HG03066 (cell line): Measurements from ENCODE around the gene KRTAP4-3.
"Not testable (repeated sequence)": the region's sequence is repeated elsewhere in the genome, so short reads cannot be mapped to it uniquely, and the experiment has no call there.

Source experiments
- ATAC-seq: cut with Tn5 transposase; IDR thresholded peaks from one replicate; pipeline ENCODE4 v1.9.1; 2021; ENCODE audit warnings: low read depth; ENCODE audit not compliant: unreplicated experiment

The KRTAP4-3 gene

DNA sequence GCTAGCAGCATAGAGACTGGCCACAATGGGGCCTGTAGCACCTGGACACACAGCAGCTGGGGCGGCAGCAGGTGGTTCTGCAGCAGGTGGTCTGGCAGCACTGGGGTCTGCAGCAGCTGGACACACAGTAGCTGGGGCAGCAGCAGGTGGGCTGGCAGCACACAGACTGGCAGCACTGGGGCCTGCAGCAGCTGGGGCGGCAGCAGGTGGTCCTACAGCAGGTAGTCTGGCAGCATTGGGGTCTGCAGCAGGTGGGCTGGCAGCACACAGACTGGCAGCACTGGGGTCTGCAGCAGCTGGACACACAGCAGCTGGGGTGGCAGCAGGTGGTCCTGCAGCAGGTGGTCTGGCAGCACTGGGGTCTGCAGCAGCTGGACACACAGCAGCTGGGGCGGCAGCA is 7.8 kb downstream of the KRTAP4-3 start:
- ATAC-seq = not testable (repeated sequence)

DNA sequence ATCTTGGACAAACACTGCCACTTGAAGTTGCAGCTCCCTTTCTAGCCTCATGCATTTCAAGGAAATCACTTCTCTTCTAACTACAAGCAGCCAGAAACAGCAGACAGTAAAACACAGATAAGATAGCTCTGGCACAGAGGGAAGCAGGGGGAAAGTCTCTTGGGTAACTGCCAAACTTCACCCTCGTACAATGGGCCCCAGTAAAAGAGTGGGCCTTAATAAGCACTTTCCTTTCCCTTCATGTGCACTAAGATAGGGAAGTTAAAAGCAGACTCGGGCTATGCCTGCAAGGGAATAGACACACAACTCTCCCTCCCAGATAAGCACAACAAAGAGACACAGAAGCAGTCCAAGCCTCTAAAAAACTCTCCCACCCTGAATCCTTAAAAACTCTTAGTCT is 14.2 kb downstream of the KRTAP4-3 start:
- no peak for ATAC-seq

DNA sequence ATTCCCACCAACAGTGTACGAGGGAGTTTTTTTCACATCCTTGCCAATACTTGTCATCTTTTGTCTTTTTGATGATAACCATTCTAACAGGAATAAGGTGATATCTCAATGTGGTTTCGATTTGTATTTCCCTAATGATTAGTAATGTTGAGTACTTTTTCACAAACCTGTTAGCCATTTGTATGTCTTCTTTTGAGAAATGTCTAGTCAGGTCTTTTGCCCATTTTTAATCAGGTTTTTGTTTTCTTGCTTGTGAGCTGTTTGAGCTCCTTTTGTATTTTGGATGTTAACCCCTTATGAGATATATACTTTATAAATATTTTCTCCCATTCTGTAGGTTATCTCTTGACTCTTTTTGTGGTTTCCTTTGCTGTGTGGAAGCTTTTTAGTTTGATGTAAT is 16.5 kb downstream of the KRTAP4-3 start:
- no peak for ATAC-seq

DNA sequence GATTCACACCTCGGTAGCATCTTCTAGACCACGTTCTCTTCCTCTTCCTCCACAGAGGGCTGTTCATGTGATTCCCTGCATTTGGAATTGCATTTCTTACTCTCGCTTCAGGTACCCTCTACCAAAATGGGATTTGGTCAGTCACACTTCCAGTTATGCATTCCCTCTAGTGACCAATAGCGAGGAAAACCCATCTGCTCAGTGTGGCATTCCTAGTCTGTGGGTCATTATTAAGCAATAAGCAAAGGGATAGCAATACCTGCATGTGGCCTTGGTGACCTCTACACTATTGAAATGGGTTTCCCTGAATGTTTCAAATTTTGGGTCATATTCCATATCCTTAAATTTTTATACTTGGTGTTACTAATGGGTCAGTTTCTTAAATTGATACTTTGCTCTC is 18.0 kb downstream of the KRTAP4-3 start:
- ATAC-seq = no peak

DNA sequence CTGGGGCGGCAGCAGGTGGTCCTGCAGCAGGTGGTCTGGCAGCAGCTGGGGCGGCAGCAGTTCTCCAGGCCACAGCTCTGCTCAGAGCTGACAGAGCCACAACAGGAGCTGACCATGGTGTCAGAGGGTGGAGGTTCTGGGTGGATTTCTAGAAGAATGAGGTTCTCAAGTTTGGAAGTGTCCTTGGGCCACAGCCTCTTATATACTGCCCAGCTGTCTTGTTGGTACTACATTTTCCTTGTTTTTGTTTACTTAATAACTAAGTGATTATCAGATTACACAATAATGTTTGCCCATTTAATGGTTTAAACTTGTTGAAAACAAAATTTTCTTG is 18.4 kb downstream of the KRTAP4-3 start, which contains the start of gene KRTAP4-5:
Gene KRTAP4-5 (minus strand): TSS at position 174 of the 334 bp plus-strand sequence. CDS start 58 bp downstream, at position 116.
- ATAC-seq = no peak

DNA sequence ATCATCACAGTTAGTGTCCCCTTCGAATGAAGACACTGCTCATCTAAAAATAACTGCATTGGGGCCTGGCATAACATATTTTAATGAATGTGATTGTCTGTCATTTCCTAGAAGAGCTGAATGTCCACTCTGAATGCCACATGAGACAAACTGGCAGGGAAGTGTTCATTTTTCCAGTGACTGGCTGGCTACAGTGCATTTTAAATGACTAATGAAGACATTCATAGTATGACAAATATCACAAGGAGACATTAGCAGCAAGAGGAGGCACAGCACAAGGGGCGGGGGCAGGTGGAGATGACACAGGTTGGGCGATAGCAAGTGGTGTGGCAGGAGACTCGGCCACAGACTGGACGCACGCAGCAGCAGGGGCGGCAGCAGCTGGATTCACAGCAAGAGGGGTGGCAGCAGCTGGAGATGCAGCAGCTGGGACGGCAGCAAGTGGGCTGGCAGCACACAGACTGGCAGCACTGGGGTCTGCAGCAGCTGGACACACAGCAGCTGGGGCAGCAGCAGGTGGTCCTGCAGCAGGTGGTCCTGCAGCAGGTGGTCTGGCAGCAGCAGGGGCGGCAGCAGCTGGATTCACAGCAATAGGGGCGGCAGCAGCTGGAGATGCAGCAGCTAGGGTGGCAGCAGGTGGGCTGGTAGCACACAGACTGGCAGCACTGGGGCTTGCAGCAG is 18.9 kb downstream of the KRTAP4-3 start:
- not testable (repeated sequence) for ATAC-seq

DNA sequence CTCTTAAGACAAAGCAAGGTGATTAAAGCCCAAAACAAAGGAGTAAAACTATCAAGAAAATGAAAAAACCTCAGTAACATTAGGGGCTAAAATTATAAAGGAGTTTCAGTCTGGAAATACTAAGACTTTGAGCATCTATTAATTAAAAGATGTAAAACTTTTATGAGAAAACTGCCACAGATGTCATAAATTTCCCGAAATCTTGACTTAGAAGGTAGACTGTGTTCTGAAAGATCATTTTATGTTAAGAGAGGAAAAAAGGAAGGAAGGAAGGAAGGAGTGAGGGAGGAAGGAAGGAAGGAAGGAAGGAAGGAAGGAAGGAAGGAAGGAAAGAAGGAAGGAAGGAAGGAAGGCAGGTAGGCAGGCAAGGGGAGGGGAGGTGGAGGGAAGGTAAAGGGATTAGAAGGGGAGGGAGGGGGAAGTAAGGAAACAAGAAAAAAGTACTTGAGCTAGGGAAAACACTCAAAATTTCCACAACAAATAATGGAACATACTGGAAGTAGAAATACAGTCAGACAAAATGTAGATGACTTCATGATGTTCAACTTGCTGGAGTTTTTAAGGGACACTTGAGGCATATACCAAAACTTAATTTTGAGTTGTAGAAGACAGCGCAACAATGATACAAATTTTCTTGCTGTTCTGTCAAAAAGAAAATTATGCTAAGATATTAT is 20.4 kb downstream of the KRTAP4-3 start:
- ATAC-seq = no peak

DNA sequence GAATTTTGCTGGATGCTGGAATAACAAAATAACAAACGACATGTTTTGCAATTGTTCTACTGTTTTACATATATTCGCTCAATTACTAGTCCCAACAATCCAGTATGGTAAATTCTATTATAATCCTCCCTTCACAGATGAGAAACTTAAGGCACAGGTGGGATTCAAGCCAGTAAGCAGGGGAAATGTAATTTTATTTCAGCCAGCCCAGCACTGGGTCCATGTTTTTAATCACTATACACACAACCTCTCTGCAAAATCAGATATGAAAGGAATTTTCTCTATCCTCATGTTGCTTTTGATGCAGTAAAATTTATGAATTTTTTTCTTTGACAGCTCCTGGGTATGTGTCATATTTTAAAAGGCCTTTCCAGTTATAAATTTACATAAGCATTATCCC is 22.8 kb downstream of the KRTAP4-3 start:
- ATAC-seq = no peak

DNA sequence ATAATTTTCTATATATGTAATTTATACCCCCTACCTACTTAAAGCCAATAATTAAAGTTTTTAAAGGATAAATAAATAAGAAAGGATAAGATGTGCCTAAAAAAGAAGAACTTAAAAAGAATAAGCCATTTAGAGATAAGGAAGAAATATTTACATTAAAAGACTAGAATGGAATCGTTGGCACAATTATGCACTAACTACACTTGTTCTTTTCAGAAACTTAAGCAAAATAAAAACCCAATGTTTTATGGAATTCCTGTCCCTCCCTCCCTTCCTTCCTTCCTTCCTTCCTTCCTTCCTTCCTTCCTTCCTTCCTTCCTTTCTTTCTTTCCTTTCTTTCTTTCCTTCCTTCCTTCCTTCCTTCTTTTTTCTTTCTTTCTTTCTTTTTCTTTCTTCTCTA is 23.2 kb downstream of the KRTAP4-3 start:
- no peak for ATAC-seq

DNA sequence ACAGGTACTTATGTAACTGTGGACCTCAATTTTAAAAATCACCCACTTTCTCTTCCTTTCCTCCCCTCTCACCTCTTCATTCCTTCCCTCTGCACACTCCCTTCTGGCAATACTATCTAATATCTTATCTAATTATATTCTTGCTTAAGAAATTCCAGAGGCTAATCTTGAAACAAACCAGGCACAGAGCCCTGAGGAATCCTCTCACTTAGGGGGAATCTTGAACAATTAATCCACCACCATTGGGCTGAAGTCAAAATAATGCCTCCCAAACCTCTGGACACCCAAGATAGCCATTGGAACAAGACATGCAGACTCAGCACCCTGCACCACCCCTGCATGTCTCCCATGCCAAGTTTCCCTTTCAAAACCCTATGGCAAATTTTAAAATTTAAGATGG is 26.7 kb downstream of the KRTAP4-3 start:
- ATAC-seq = no peak

DNA sequence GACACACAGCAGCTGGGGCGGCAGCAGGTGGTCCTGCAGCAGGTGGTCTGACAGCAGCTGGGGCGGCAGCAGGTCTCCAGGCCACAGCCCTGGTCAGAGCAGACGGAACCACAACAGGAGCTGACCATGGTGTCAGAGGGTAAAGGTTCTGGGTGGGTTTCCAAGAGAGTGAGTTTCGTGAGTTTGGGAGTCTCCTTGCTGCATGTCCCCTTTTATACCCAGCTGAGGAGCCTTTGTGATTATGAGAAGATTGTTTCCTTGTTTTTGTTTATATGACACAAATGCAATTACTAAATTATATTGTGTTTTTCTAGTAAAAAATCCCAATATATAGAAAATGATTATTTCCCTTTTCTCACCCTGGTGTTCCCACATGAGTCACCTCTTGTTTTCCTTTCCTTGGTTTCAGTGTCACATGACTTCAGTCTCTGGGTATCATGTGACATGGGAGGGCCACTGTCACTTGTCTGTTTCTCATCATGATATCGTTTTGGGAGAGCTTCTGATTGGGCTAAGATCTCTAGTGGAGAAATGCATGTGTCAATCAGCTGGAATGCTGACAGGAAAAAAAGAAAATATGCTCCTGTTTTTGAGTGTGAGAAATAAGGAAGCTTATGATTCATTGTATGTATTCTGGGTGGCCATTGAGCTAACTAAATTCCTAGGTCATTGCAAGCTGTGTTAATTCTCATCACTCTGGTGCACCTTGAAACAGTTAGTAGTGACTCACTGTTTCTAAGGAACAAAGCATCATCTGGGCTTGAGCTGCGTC is 27.5 kb downstream of the KRTAP4-3 start, which contains the start of gene KRTAP4-6:
Gene KRTAP4-6 (minus strand): TSS at position 185 of the 772 bp plus-strand sequence. CDS start 57 bp downstream, at position 128.
- no peak for ATAC-seq

DNA sequence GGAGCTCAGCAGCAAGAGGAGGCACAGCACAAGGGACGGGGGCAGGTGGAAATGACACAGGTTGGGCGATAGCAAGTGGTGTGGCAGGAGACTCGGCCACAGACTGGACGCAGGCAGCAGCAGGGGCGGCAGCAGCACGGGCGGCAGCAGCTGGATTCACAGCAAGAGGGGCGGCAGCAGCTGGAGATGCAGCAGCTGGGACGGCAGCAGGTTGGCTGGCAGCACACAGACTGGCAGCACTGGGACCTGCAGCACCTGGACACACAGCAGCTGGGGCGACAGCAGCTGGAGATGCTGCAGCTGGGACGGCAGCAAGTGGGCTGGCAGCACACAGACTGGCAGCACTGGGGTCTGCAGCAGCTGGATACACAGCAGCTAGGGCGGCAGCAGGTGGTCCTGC is 28.2 kb downstream of the KRTAP4-3 start:
- not testable (repeated sequence) for ATAC-seq

DNA sequence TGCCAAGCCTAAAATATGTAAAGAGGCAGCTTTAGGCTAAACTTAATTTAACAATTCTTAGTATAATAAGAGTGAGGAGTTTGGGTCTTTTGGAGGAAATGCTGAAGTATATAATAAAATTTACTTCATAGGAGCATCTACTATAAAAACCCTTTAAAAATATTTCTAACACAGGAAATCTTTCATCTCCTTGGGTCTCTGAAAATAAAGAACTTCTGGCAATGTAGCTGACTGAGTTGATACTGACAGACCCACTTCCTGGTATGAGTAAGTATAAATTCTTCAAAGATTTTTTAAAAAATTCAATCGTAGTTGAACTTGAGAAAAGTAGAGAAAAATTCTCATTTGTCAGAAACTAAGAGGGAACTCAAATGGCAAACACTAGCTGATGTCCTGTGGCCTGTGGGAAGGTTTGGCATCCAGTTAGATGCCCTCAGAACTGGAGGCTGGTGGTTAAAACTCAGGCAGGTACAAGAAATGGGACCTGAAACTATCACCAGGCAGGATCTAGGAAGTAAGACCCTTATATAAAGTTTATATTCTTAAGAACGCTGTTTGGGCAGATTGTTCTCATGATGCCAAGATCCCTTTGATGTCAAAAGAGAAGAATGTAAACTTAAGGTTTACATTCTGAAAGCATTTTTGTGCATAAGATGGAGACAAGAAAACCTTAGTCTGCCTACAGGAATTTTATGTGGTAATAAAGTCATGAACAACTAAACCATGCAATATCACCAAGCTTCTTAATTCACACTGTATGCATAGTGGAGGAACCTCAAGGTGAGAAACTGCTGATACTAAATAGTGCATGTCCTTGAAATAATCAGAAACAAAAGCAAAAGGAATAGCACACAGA is 33.9 kb downstream of the KRTAP4-3 start:
- no peak for ATAC-seq

DNA sequence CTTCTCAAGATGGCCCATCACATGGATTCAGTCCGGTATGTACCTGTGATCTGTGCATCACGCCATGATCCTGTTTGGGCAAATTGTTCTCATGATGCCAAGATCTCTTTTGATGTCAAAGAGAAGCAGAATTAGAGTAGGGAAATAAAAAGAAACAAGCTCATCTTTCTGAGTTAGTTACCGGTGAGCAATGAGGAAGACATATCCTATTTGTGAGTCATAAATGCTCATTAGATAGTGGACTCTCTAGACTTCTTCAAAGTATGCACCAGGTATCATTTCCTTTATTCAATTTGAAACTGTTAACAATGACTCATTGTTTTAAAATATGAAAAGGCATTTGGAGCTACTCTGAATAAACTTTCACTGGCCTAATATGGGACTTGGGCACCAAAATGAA is 36.0 kb downstream of the KRTAP4-3 start:
- no peak for ATAC-seq

DNA sequence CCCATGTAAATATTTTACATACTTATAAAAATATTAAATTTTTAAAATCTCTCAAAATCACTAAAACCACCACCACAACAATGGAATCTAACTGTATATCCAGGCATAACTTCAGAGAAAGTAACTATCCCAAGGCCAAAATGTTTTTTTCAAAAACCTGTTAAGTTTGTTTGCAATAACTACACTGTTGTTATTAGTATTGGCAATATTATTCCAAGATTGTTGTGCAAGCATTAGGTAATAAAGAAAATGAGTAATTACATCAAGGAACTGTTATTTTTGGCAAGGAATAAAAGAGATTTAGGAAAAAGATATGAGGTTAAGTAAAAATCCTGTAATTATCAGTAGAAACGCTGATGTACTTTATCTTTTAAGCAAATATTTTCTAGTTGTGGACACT is 40.6 kb downstream of the KRTAP4-3 start:
- no peak for ATAC-seq

DNA sequence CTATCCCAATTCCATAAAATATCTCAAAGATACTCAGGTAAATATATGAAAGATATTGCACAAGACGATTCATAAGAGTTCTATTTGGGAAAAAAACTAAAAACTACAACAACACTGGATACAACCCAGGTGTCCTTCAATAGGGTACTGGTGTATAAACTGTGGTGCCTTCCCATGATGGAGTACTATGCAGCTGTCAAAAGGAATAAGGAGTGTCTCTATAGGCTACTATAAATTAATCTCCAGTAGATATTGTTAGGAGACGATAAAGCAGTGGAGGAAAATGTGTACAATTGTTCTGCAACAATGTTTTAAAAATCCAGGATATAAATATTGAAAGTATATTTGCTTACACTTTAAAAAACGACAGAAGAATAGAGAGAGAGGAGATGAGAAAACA is 41.6 kb downstream of the KRTAP4-3 start:
- no peak for ATAC-seq

DNA sequence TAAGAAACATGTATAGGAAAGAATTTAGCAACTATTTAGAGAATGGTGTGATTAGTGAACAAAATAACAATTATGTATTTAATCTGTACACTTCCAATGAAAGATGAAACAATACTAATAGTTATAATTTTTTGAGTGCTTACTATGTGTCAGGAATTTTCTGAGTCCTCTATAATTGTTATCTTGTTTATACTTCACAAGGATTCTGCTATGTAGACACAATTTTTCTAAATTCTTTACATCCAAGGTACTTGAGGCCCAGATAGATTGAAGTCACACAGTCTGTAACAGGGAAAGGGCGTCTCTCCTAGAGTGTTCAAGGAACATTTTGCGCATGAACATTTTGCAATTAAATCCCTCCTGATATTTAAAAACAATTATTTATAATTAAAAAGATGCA is 43.0 kb downstream of the KRTAP4-3 start:
- no peak for ATAC-seq

DNA sequence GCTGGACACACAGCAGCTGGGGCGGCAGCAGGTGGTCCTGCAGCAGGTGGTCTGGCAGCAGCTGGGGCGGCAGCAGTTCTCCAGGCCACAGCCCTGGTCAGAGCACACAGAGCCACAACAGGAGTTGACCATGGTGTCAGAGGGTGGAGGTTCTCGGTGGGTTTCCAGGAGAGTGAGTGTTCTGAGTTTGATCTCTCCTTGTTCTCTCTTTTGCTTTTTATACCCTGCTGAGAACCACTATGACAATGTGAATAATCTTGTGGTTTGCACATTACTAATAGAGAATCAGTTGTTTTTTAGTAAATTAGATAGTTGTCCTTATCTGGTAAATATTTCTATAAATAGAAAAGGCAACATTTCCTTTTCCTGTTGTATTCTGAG is 44.0 kb downstream of the KRTAP4-3 start, which contains the start of gene KRTAP4-12:
Gene KRTAP4-12 (minus strand): TSS at position 192 of the 381 bp plus-strand sequence. CDS start 60 bp downstream, at position 132.
- ATAC-seq = not testable (repeated sequence)

DNA sequence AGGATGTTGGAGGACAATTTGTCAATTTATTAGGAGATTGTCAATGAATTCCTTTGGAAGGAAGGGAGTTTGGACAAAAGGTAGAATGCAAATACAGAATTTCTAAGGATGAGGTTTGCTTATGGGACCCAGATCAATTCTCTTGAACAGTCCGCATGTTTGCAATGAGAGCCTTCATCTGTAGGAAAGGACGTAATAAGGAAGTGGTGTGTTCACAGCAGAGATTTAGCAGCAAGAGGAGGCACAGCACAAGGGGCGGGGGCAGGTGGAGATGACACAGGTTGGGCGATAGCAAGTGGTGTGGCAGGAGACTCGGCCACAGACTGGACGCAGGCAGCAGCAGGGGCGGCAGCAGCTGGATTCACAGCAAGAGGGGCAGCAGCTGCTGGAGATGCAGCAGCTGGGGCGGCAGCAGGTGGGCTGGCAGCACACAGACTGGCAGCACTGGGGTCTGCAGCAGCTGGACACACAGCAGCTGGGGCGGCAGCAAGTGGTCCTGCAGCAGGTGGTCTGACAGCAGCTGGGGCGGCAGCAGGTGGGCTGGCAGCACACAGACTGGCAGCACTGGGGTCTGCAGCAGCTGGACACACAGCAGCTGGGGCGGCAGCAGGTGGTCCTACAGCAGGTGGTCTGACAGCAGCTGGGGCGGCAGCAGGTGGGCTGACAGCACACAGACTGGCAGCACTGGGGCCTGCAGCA is 44.6 kb downstream of the KRTAP4-3 start:
- ATAC-seq = not testable (repeated sequence)

DNA sequence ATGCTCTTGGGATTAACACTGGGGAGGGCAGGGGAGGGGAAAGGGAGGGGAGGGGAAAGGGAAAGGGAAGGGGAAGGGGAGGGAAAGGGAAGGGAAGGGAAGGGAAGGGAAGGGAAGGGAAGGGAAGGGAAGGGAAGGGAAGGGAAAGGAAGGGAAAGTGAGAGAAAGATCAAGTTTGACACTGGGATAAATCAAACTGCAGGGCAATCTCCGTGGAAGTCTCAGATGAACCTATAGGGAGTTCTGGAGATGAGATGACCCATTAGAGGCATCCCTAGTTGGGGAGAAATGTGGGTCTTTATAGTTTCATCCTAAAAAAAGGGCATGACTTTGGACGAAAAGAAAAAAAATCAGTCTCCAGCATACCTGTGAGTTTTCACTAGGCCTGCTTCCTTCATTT is 46.3 kb downstream of the KRTAP4-3 start:
- no peak for ATAC-seq
